ENCODE measurements around the gene BID. TPM values are rescaled to one million over a fixed set of nuclear protein-coding genes. Genes with fewer than 3 reads are reported as not detected.
"Not testable (repeated sequence)": the region's sequence is repeated elsewhere in the genome, so short reads cannot be mapped to it uniquely, and the experiment has no call there.

BID gene
- polyA plus RNA-seq, 1 donor, result 21.4 TPM

DNA sequence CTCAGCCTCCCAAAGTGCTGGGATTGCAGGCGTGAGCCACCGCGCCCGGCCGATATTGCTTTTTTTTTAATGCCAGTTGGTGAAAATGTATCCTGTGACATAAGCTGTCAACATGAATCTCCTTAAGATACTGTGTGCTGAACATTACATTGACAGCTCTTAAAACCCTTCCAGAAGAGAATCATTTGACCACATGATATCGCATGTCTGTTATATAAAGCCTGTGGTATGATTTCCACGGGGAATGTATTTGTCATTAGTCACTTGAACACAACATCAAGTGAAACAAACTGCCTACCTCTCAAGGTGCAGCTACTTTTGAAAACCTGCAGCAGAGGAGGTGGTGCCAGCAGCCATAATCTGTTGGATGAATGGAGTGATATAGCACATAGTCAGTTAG lies 68.7 kb downstream of the BID start:
- DNase-seq (ENCODE audit: low read depth), result no peak

DNA sequence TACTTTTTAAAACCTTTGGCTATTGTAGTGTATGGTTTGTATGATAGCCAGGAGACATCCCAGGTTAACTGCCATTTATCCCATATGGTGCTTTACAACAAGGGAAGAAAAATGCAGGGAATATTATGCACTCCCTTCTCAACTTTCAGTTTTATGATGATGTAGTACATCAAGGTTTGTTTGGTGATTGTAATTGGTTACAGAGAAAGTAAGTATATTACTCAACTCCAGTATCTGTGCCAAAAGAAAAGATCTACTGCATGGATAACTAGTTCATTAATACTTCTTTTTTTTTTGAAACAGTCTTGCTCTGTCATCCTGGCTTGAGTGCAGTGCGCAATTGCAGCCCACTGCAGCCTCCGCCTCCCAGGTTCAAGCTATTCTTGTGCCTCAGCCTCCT lies 70.5 kb downstream of the BID start:
- no peak for DNase-seq (ENCODE audit: low read depth)

GRCh38 chr22:17700778-17701177 lies 73.5 kb downstream of the BID start:
- no peak for DNase-seq (ENCODE audit: low read depth)

DNA sequence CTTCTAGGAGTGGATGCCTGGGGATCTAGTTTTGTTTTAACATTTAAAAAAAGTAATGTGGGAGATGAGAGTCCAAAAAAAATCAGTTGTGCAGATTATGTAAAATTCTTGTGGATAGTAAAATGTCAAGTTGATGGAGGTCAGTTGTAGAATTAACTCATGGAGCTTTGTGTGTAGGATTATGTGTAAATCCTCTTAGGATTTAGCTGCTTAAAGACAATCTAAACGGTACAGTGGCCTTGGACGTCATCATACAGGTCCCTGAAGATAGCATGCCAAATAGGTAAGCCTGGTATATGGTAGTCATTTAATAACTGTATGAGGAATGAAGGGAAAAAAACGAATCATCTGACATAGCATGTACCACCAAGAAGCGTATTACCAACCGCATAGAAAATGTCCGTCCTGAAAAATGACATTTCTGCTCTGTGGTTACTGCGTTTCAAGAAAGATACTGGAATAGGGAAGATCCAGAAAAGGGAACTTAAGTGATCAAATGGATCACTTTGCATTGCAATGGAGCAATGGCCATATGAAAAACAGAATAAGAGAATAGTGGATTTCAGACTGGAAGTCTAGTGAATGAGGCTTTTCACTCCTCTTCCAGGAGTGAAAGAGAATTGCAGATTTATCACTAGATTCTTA lies 74.5 kb downstream of the BID start:
- no peak for DNase-seq (ENCODE audit: low read depth)

GRCh38 chr22:17698948-17699347 lies 75.3 kb downstream of the BID start:
- DNase-seq (ENCODE audit: low read depth), result no peak

DNA sequence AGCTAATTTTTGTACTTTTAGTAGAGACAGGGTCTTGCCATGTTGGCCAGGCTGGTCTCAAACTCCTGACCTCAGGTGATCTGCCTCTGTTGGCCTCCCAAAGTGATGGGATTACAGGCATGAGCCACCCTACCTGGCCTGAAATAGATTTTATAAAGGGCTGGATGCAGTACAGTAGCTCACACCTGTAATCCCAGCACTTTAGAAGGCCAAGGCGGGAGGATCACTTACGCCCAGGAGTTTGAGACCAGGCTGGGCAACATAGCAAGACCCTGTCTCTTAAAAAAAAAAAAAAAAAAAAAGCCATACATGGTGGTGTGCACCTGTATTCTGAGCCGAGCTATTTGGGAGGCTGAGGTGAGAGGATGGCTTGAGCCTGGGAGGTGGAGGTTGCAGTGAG lies 76.0 kb downstream of the BID start:
- not testable (repeated sequence) for DNase-seq (ENCODE audit: low read depth)

- not testable (repeated sequence) for DNase-seq (ENCODE audit: low read depth)
Measured at GRCh38 chr22:17697196-17697595, 77.1 kb downstream of the BID start.

DNA sequence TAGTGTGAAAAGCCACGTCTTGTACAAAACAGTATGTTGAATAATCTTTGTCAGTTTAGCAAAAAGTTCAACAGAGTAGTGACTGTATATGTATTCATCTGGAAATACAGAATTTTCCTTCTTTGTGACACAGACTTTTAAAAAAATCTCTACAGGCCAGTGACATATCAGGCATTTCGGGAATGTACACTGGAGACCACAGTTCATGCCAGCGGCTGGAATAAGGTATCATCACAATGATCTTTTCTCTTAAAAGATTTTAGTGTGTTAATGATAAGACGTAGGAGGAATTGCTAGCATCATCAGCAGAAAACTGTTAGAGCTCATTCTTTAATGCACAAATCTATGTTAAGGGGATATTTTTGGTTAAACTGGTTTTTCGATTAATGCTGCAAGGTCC lies 78.3 kb downstream of the BID start:
- DNase-seq (ENCODE audit: low read depth), result no peak

DNA sequence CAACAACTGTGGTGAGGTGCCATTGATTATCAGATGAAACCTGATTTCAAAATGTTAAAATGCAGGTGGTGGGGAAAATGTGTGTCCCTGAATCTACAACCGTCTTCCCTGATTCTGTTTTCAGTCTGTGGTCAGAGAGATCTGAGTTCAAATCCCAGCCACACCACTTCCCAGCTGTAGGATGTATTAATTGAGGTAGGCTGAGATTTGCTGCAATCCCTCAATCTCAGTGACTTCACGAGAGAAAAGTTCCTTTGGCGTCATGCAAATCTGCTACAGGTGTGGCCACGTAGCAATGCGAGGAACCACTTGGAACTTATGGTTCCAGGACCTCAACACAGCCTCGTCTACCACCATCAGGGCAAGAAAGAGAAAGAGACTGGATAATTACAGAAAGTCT lies 79.5 kb downstream of the BID start:
- DNase-seq (ENCODE audit: low read depth), result no peak

DNA sequence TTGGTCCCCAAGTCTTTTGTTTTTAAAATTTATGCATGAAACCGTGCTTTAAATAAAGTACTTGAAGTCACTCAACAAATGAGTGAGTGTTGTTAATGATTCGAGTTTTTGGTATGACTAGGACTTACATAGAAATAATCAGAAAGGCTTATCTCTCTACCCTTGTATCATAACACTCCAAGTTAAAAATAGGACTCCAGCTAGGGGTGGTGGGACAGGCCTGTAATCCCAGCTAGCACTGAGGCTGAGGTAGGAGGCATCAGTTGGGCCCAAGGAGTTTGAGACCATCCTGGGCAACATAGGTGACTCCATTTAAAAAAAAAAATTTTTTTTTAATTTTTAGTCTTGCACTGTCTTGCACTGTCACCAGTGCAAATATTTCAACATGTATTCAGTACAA lies 80.1 kb downstream of the BID start:
- DNase-seq (ENCODE audit: low read depth), result no peak

GRCh38 chr22:17692841-17693240 lies 81.4 kb downstream of the BID start:
- no peak for DNase-seq (ENCODE audit: low read depth)

- no peak for DNase-seq (ENCODE audit: low read depth)
Measured at GRCh38 chr22:17684245-17684644, 90.0 kb downstream of the BID start.

Other genes starting within 250 kb of the BID start
- 0.58 TPM for gene SLC25A18, start 211.0 kb downstream of the BID start, polyA plus RNA-seq (ENCODE audit: insufficient read length)
- 81.7 TPM for gene ATP6V1E1, start 145.7 kb downstream of the BID start, polyA plus RNA-seq (ENCODE audit: insufficient read length)
- gene BCL2L13, start 135.7 kb downstream of the BID start, polyA plus RNA-seq (ENCODE audit: insufficient read length), result 39.6 TPM

Measured in forelimb muscle (tissue), 1 donor.